22Rv1 (cell line): ENCODE results near the gene DLEC1.

Experiments
- ZFX ChIP-seq: fragments of 450-650 bp; IDR thresholded peaks from 2 replicates; pipeline ENCODE4 v1.6.1; 2017; ENCODE audit warnings: antibody characterized with exemption, borderline replicate concordance
- TF ChIP-seq, protein P1 (sequence below): fragments of 450-650 bp; IDR thresholded peaks from 2 replicates; pipeline ENCODE4 v1.5.1; 2017; ENCODE audit warnings: mild to moderate bottlenecking

GRCh38 chr3:38015984-38016383, 23.0 kb upstream of the DLEC1 start:
- TF ChIP-seq, protein P1, sequence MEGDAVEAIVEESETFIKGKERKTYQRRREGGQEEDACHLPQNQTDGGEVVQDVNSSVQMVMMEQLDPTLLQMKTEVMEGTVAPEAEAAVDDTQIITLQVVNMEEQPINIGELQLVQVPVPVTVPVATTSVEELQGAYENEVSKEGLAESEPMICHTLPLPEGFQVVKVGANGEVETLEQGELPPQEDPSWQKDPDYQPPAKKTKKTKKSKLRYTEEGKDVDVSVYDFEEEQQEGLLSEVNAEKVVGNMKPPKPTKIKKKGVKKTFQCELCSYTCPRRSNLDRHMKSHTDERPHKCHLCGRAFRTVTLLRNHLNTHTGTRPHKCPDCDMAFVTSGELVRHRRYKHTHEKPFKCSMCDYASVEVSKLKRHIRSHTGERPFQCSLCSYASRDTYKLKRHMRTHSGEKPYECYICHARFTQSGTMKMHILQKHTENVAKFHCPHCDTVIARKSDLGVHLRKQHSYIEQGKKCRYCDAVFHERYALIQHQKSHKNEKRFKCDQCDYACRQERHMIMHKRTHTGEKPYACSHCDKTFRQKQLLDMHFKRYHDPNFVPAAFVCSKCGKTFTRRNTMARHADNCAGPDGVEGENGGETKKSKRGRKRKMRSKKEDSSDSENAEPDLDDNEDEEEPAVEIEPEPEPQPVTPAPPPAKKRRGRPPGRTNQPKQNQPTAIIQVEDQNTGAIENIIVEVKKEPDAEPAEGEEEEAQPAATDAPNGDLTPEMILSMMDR: no peak
- no peak for TF ChIP-seq ZFX
